Measurements from ENCODE around the gene MTA3. TPM values are rescaled to one million over a fixed set of nuclear protein-coding genes. Genes with fewer than 3 reads are reported as not detected.

MTA3 gene
- total and polyA plus RNA-seq, 2 donors (not counting 3 experiments of a cell fraction or from before 2014, with no cell fraction given) = 36.3 to 53.3 TPM

DNA sequence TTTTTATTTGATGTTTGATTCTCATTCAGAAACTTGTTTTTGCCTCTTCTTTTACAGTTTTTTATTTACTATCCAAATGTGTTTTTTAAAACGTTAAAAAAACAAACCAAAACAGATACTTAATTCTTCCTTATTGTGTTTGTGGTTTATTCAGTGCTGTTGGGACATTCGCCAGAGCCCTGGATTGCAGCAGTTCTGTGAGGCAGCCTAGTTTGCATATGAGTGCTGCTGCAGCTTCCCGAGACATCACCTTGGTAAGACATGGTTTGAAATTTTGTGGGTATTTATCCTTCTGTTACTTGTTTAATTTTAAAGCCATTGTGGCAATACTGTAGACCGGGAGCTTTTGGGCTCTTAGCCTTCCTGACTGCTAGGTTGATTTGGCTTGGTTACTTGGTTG lies 91.2 kb downstream of the MTA3 start:
- CTCF ChIA-PET = interaction anchor here (1.8 kb wide), 1 partner anchor 8 kb away, joined by 9 read pairs; no protein-coding TSS in a partner anchor

More for the DNA sequence above, 91.2 kb downstream of the MTA3 start:
- Histone ChIP-seq H3K36me3 (ENCODE audit: control insufficient read depth in 2 of 2, extremely low read depth in 1 of 2, insufficient read depth in 2 of 2, low read length in 2 of 2) (peaks cover 5 to 8% of the 10 kb centered on the region in 2 experiments), H3K4me2 (ENCODE audit: insufficient read depth, low read length) (no peak overlapping the region), H3K27me3 (ENCODE audit: control insufficient read depth in 2 of 2, insufficient read depth in 2 of 2, low read length in 2 of 2) (no peaks in the 10 kb centered on the region), H2AFZ (ENCODE audit: low read depth, low read length) (no peak overlapping the region), H3K79me2 (ENCODE audit: control insufficient read depth, insufficient read depth, low read length) (no peaks in the 10 kb centered on the region), H3K9me1 (replicated peaks; ENCODE audit: control insufficient read depth, extremely low read depth, insufficient read depth, low read length) (no peaks in the 10 kb centered on the region), H4K20me1 (replicated peaks; ENCODE audit: control insufficient read depth, extremely low read depth, insufficient read depth, low read length) (no peaks in the 10 kb centered on the region), H3K27ac (ENCODE audit: insufficient read depth, low read depth, low read length) (no peak overlapping the region), H3K9me3 (replicated peaks; ENCODE audit: control insufficient read depth, insufficient read depth, low read length) (no peaks in the 10 kb centered on the region), H3K4me3 (replicated peaks in 1 of 3; ENCODE audit: insufficient read depth in 1 of 3, low read depth in 1 of 3, low read length in 3 of 3) (no peak overlapping the region), H3K4me1 (ENCODE audit: control insufficient read depth, extremely low read depth, insufficient read depth, low read length) (no peaks in the 10 kb centered on the region), H3K9ac (replicated peaks; ENCODE audit: extremely low read depth, insufficient read depth, low read length) (no peak overlapping the region)
- intact Hi-C loops (cut with micrococcal nuclease) (loop anchor here (5.0 kb wide), 1 partner anchor 92 kb away; the partner anchor contains the start of gene MTA3), dilution Hi-C loops (cut with MboI; ENCODE audit: extremely low pct_ligation_motif_present, low sequenced_read_pairs) (no loop called here)
- POLR2A ChIA-PET = no interaction called here
- DNase-seq (ENCODE audit: low read depth, low spot score) = no peak
- BruUV-seq (replicated peaks) = no TSS peak
- TF ChIP-seq JUN (IDR thresholded peaks at IDR 0.05; ENCODE audit: borderline replicate concordance, insufficient read depth, insufficient read length, low read depth) (no peak), POLR2AphosphoS5 (IDR thresholded peaks at IDR 0.05; ENCODE audit: insufficient read depth, low read depth, low read length) (no peak), GATA2 (IDR thresholded peaks at IDR 0.05; ENCODE audit: insufficient read depth, insufficient read length, low read depth, low read length) (no peak), MYC (IDR thresholded peaks at IDR 0.05; ENCODE audit: low read depth, low read length) (no peak), EZH2 (IDR thresholded peaks at IDR 0.05; ENCODE audit: borderline replicate concordance, low read depth, low read length, severe bottlenecking) (no peak), FOS (IDR thresholded peaks at IDR 0.05; ENCODE audit: borderline replicate concordance, insufficient read depth, low read length) (no peak), CTCF (IDR thresholded peaks at IDR 0.05; ENCODE audit: extremely low read depth in 1 of 2, insufficient read depth in 1 of 2, low read depth in 1 of 2, low read length in 2 of 2) (no peak), POLR2A (IDR thresholded peaks at IDR 0.05; ENCODE audit: low read depth, low read length) (no peak), MAX (IDR thresholded peaks at IDR 0.05; ENCODE audit: insufficient read depth, insufficient read length) (no peak)
- FAIRE-seq = no peak

All from endothelial cell of umbilical vein (primary cell).